Activated CD4-positive, CD25-positive, alpha-beta regulatory T cell treated with anti-CD3 and anti-CD28 coated beads, Interleukin-2, amount 50 U/mL, for 24 hours (primary cell): ENCODE measurements around the gene OR10H4.
"Not testable (repeated sequence)": the region's sequence is repeated elsewhere in the genome, so short reads cannot be mapped to it uniquely, and the experiment has no call there.

ENCODE experiments used
- ATAC-seq, 2 donors: fragments of 150-1000 bp; cut with Tn5 transposase; one replicate each; pipeline ENCODE4 v1.10.0; 2021; ENCODE audit warnings: mild to moderate bottlenecking in 1 of 2, moderate library complexity in 1 of 2

The OR10H4 gene

GRCh38 chr19:15948223-15949058 lies at the start of gene OR10H4:
TSS of gene OR10H4 (plus strand) at chr19:15949008. CDS start at chr19:15949008, 0 bp downstream.
- ATAC-seq: no peak

GRCh38 chr19:15899561-15899960 lies 49.2 kb upstream of the OR10H4 start:
- not testable (repeated sequence) for ATAC-seq

- ATAC-seq: not testable (repeated sequence)
Observed at GRCh38 chr19:15900032-15900431, 48.8 kb upstream of the OR10H4 start.

- no peak for ATAC-seq
Observed at GRCh38 chr19:15900504-15900903, 48.3 kb upstream of the OR10H4 start.

- no peak for ATAC-seq
Observed at GRCh38 chr19:15902254-15902653, 46.6 kb upstream of the OR10H4 start.

GRCh38 chr19:15902898-15903297 lies 45.9 kb upstream of the OR10H4 start:
- ATAC-seq: not testable (repeated sequence)

- ATAC-seq: no peak
Observed at GRCh38 chr19:15905026-15905425, 43.8 kb upstream of the OR10H4 start.

GRCh38 chr19:15911599-15912235 lies 37.1 kb upstream of the OR10H4 start:
- ATAC-seq: no peak

GRCh38 chr19:15913384-15913783 lies 35.4 kb upstream of the OR10H4 start:
- no peak for ATAC-seq

GRCh38 chr19:15913830-15914229 lies 35.0 kb upstream of the OR10H4 start:
- no peak for ATAC-seq

- ATAC-seq: no peak
Observed at GRCh38 chr19:15915109-15915508, 33.7 kb upstream of the OR10H4 start.

GRCh38 chr19:15919243-15919642 lies 29.6 kb upstream of the OR10H4 start:
- ATAC-seq: no peak

GRCh38 chr19:15922021-15922420 lies 26.8 kb upstream of the OR10H4 start:
- ATAC-seq: no peak

- no peak for ATAC-seq
Observed at GRCh38 chr19:15923702-15924101, 25.1 kb upstream of the OR10H4 start.

GRCh38 chr19:15926484-15926883 lies 22.3 kb upstream of the OR10H4 start:
- ATAC-seq: no peak

GRCh38 chr19:15928321-15928720 lies 20.5 kb upstream of the OR10H4 start:
- no peak for ATAC-seq

- peak in 1 of 2 donors; percentile 13 for ATAC-seq
Observed at GRCh38 chr19:15933761-15934331, 15.0 kb upstream of the OR10H4 start.

- no peak for ATAC-seq
Observed at GRCh38 chr19:15934332-15935078, 14.3 kb upstream of the OR10H4 start, which contains the start of gene CYP4F11. TSS of gene CYP4F11 (minus strand) at chr19:15934529. CDS start at chr19:15934408, 121 bp downstream.

GRCh38 chr19:15935167-15935702 lies 13.6 kb upstream of the OR10H4 start:
- ATAC-seq: no peak

- ATAC-seq: no peak
Observed at GRCh38 chr19:15936173-15936572, 12.6 kb upstream of the OR10H4 start.

GRCh38 chr19:15936950-15937349 lies 11.9 kb upstream of the OR10H4 start:
- ATAC-seq: no peak

- no peak for ATAC-seq
Observed at GRCh38 chr19:15937771-15938170, 11.0 kb upstream of the OR10H4 start.

GRCh38 chr19:15944401-15944800 lies 4.4 kb upstream of the OR10H4 start:
- no peak for ATAC-seq
